HAP-1 (cell line): ENCODE measurements around the gene TUSC2.

Experiments
- DNase-seq, 2 experiments: peaks; one replicate each; pipeline ENCODE4 v3.0.0-alpha.2; 2016 to 2020; ENCODE audit warnings: low spot score in 2 of 2
- H3K27me3 ChIP-seq: fragments of 250-450 bp; sonication (Bioruptor Pico); 2 replicates; pipeline ENCODE4 v1.5.1; 2020; ENCODE audit warnings: low read depth, mild to moderate bottlenecking, moderate library complexity
- H3K36me3 ChIP-seq: fragments of 250-450 bp; sonication (Bioruptor Pico); replicated peaks from 2 replicates; pipeline ENCODE4 v1.5.1; 2020; ENCODE audit warnings: mild to moderate bottlenecking
- H3K4me1 ChIP-seq: fragments of 250-450 bp; sonication (Bioruptor Pico); 2 replicates; pipeline ENCODE4 v1.5.1; 2020; ENCODE audit warnings: mild to moderate bottlenecking
- H3K4me3 ChIP-seq: fragments of 250-450 bp; sonication (Bioruptor Pico); 2 replicates; pipeline ENCODE4 v1.5.1; 2020; ENCODE audit warnings: mild to moderate bottlenecking, moderate library complexity
- H3K9me3 ChIP-seq: fragments of 250-450 bp; sonication (Bioruptor Pico); 2 replicates; pipeline ENCODE4 v1.5.1; 2020; ENCODE audit warnings: mild to moderate bottlenecking, moderate library complexity
- in situ Hi-C: fragments of 300-500 bp; cut with MboI; formaldehyde crosslinking; loops from 3 replicates; pipeline ENCODE4 v1.14.3; 2020; ENCODE audit warnings: low sequenced_read_pairs, inconsistent platforms, mixed read lengths

The TUSC2 gene

DNA sequence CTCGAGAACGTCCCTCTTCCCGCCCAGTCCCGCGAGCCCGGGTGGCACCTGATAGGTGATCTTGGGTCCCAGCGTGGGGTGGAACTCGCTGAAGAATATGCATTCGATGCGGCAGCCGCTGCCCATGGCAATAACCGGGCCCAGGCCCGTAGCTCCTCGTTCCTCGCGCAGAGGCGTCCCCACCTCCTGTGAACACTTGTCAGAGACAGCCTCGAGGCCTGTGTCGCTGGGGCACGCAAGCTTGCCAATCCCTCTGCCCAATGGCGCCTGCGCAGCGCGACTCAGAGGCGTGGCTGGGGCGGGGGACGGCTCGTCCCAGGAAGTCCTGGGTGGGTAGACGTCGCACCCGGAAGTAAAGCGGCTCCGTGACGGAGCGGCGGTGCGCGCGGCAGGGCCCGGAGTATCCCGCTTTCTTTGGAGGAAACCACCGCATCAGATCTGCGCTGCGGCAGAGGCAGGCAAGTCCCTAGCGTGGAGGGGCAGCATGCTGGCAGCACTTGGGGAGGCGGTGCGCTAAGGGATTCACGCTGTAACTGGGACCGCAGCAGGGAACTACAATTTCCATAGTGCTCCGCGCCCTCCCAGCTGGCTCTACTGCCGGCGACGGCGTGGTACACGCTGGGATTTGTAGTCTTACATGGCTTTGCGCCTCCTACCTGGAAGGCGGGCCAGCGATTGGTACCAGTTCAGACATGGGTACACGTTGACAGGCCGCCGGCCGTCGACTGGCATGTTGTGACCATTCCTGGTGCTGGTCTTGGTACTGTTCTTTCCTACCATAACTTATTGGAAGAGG lies 22.7 kb upstream of the TUSC2 start, which contains the start of the genes CYB561D2 and NPRL2:
Gene CYB561D2, plus strand, starts transcription at position 336 of the 796 bp plus-strand sequence. CDS start 572 bp downstream, outside the sequence.
Gene NPRL2, minus strand, starts transcription at position 249 of the 796 bp plus-strand sequence. Its CDS starts 123 bp downstream, at position 126.
- DNase-seq = peak; percentile 89 to 99
- no peaks in the 10 kb centered on the region for H3K9me3 ChIP-seq
- no peaks in the 10 kb centered on the region for H3K27me3 ChIP-seq
- H3K4me1 ChIP-seq = peaks cover 9% of the 10 kb centered on the region
- in situ Hi-C loops = loop anchor here (10.0 kb wide), 1 partner anchor 1034 kb away; the partner anchor contains the start of gene MANF
- peaks cover 45% of the 10 kb centered on the region for H3K36me3 ChIP-seq
- H3K4me3 ChIP-seq = peak within 1 kb of the TSS; percentile 90

DNA sequence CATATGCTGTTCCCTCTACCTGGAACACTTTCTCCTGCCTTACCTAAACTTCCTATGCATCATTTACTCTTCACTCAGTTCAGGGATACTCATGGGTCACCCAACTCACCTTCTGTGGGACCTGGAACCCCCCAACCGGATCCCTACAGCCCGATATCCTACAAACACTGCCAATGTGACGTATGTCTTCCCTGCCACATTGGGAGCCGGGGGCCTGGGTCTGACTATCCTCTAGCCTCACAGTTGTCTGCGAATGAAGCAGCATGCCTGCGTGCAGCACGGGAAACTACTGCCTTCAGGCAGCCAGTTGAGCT lies 22.1 kb upstream of the TUSC2 start:
- Histone ChIP-seq H3K4me3 (peak overlapping the region; percentile 90), H3K36me3 (peaks cover 39% of the 10 kb centered on the region), H3K4me1 (peaks cover 9% of the 10 kb centered on the region), H3K9me3 (no peaks in the 10 kb centered on the region), H3K27me3 (no peaks in the 10 kb centered on the region)
- DNase-seq = no peak
- in situ Hi-C loops = loop anchor here (10.0 kb wide), 1 partner anchor 1035 kb away; the partner anchor contains the start of gene MANF

DNA sequence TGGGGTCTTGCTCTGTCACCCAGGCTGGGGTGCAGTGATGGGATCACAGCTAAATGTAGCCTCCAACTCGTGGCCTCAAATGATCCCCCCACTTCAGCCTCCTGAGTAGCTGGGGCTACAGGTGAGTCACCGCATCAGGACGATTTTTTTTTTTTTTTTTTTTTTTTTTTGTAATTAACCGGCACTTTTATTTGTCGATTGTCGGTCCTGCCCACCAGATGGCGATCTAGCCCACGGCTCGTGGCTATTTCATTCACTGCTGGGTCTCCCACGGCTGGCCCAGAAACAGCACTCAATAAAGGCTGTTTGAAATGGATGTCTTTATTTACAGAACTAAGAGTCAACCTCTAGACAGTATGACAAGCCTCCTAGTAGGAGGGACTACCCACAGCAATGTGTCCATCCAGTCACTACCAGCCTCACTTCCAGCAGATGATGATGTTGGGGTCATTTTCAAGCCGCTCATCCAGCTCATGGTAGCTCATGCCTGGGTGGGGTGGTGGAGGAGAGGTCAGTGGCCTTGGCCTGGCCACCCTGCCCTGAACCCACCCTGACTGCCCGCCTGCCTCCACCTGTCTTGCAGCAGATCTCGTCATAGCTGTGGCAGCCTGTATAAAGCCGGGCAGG lies 19.3 kb upstream of the TUSC2 start:
- in situ Hi-C loops = loop anchor here (5.0 kb wide), 1 partner anchor 200 kb away; no protein-coding TSS in a partner anchor
- Histone ChIP-seq H3K9me3 (no peaks in the 10 kb centered on the region), H3K4me3 (no peak overlapping the region), H3K4me1 (peaks cover 9% of the 10 kb centered on the region), H3K27me3 (no peaks in the 10 kb centered on the region), H3K36me3 (peaks cover 21% of the 10 kb centered on the region)
- peak; percentile 57 to 83 for DNase-seq

- in situ Hi-C loops = loop anchor here (5.0 kb wide), 1 partner anchor 202 kb away; no protein-coding TSS in a partner anchor
- Histone ChIP-seq H3K27me3 (no peaks in the 10 kb centered on the region), H3K4me3 (no peak within 1 kb of the TSS), H3K4me1 (peaks cover 9% of the 10 kb centered on the region), H3K36me3 (peaks cover 18% of the 10 kb centered on the region), H3K9me3 (no peaks in the 10 kb centered on the region)
- no peak for DNase-seq
Observed at GRCh38 chr3:50345586-50346234, 17.7 kb upstream of the TUSC2 start, which contains the start of gene ZMYND10. ZMYND10 (minus strand) TSS chr3:50345732; CDS start chr3:50345579, 153 bp downstream.

DNA sequence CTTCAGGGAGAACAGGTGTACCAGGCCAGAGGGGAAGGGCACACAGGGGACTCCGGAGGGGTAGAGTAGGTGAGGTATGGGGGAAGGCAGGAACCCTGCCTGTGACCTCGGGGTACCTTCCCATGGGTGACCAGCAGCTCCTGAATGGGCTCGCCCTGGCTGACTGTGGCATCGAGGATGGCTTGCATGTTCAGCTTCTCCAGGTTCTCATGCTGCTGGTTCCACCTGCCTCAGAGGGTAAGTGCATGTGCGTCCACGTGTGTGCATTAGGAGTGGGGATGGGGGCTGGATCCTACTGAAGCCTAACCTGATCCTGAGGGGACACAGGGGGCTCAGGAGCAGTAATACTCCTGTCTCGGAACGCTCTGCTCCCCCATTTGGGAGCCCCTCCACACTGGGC lies 17.0 kb upstream of the TUSC2 start:
- Histone ChIP-seq H3K36me3 (peaks cover 18% of the 10 kb centered on the region), H3K4me3 (no peak overlapping the region), H3K27me3 (no peaks in the 10 kb centered on the region), H3K4me1 (peaks cover 3% of the 10 kb centered on the region), H3K9me3 (no peaks in the 10 kb centered on the region)
- DNase-seq = peak in 1 of 2 experiments; percentile 7
- in situ Hi-C loops = loop anchor here (5.0 kb wide), 1 partner anchor 202 kb away; no protein-coding TSS in a partner anchor

DNA sequence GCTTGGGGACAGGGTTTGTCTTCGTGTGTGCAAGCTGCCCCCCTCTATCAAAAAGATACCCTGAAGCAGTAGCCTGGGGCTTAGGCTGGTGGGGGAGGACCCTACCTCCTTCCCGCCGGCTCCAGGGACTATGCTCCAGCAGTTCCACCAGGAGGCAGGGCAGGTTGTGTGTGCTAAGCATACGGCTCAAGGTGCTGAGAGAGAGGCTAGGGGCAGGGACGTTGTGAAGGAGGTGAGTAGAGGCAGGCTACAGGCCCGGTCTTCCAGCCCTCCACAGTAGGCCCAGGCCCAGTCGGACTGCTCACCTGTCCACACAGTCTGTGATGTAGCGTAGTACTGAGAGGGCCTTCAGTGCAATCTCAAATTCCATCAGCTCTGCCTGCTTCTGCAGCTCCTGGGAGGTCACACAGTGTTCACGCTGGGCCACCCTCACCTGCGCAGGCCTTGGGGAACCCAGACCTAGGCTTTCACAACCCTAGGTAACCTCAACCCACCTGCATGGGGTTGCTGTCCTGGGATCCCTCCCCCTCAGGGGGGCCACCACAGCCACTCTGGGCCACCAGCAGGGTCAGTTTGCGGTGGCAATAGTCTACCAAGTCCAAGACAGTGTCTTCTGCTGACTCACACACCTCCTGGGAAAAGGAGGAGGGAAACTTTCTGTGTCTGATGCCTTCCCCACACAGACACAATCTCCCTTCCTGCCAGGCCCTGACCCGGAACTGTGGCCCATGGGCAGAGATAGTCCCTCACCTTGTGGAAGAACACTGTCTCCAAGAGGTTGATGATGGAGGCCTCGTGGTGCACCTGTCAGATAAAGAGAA lies 15.0 kb upstream of the TUSC2 start:
- H3K27me3 ChIP-seq = no peaks in the 10 kb centered on the region

DNA sequence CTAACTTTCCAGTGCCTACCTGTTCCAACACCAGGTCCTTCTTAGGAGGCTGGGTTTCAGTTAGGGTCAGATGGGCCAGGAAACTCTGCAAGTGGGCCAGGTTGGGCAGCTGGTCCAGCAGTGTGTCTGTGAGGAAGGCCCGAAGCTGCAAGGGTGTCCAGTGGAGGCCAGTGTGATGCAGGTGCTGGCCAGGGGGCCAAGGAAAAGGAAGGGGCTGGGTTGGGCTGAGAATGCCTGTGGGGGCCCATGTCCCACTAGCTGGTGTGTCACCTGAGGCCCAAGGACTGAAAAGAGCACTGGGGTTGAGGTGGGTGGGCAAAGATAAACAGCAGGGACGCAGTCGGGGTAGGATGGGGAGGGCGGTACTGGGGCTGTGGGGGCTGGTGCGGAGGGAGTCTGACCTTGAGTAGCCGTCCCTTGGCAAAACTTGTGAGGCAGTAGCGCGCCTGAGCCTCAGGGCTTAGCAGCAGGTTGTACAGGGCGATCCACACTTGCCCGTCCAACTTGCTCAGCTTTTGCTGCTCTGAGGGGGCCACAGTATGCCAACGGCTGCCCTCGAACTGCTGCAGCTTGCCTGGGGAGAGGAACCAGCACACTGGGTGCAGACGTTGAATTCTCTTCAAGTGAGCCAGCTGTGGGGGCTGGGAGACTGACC lies 14.1 kb upstream of the TUSC2 start:
- Histone ChIP-seq H3K9me3 (no peaks in the 10 kb centered on the region), H3K4me1 (peaks cover 13% of the 10 kb centered on the region), H3K36me3 (no peaks in the 10 kb centered on the region), H3K4me3 (no peak overlapping the region), H3K27me3 (no peaks in the 10 kb centered on the region)
- in situ Hi-C loops = no loop called here
- no peak for DNase-seq

More for the DNA sequence above, 15.0 kb upstream of the TUSC2 start:
- Histone ChIP-seq H3K9me3 (no peaks in the 10 kb centered on the region), H3K36me3 (peaks cover 7% of the 10 kb centered on the region), H3K4me3 (no peak overlapping the region), H3K4me1 (peaks cover 9% of the 10 kb centered on the region)
- DNase-seq = peak in 1 of 2 experiments; percentile 19
- in situ Hi-C loops = no loop called here

- no peaks in the 10 kb centered on the region for H3K9me3 ChIP-seq
- H3K36me3 ChIP-seq = peaks cover 5% of the 10 kb centered on the region; the same call in 1 of the 2 replicates
- in situ Hi-C loops = no loop called here
- peaks cover 13% of the 10 kb centered on the region for H3K4me1 ChIP-seq
- H3K27me3 ChIP-seq = no peaks in the 10 kb centered on the region
- H3K4me3 ChIP-seq = no peak overlapping the region
- peak in 1 of 2 experiments; percentile 6 for DNase-seq
Observed at GRCh38 chr3:50341537-50341936, 13.5 kb upstream of the TUSC2 start.

- Histone ChIP-seq H3K4me3 (no peak within 1 kb of the TSS; the same call in 1 of the 2 replicates), H3K4me1 (peaks cover 16% of the 10 kb centered on the region), H3K9me3 (no peaks in the 10 kb centered on the region), H3K27me3 (no peaks in the 10 kb centered on the region), H3K36me3 (peaks cover 11% of the 10 kb centered on the region; the same call in 1 of the 2 replicates)
- DNase-seq = peak in 1 of 2 experiments; percentile 31
- in situ Hi-C loops = no loop called here
Observed at GRCh38 chr3:50340448-50341329, 12.7 kb upstream of the TUSC2 start, which contains the start of gene RASSF1. RASSF1 (minus strand) TSS chr3:50340836; CDS start chr3:50340805, 31 bp downstream.

- Histone ChIP-seq H3K9me3 (no peaks in the 10 kb centered on the region), H3K27me3 (no peaks in the 10 kb centered on the region), H3K36me3 (peaks cover 11% of the 10 kb centered on the region; the same call in 1 of the 2 replicates), H3K4me3 (no peak overlapping the region; the same call in 1 of the 2 replicates), H3K4me1 (peaks cover 22% of the 10 kb centered on the region)
- no peak for DNase-seq
- in situ Hi-C loops = no loop called here
Observed at GRCh38 chr3:50340147-50340447, 12.1 kb upstream of the TUSC2 start.

DNA sequence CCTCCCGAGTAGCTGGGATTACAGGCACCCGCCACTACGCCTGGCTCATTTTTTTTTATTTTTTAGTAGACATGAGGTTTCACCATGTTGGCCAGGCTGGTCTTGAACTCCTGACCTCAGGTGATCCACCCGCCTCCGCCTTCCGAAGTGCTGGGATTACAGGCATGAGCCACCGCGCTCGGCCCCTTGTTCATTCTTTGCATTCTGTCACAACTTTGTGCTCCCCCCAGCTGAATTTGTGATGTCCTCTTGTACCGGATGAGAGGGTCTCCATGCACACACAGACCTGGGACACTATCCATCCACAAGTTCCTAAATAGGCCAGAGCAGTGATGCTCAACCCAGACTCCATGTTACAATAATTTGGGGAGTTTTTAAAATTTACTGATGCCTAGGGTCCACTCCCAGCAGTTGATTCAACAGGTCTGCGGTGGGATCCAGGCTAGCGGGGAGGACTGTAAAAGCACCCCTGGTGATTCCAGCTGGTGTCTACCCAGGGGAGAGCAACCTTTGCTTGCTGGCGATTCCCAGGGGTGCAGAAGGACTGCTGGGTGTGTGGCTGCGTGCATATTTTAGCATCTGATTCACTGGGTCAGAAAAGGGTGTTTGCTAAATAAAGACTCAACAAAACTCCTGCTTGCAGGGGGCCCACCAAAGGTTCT lies 11.6 kb upstream of the TUSC2 start:
- in situ Hi-C loops = no loop called here
- Histone ChIP-seq H3K9me3 (no peaks in the 10 kb centered on the region), H3K4me1 (peaks cover 24% of the 10 kb centered on the region), H3K36me3 (peaks cover 12% of the 10 kb centered on the region; the same call in 1 of the 2 replicates), H3K4me3 (no peak overlapping the region; the same call in 1 of the 2 replicates), H3K27me3 (no peaks in the 10 kb centered on the region)
- DNase-seq = no peak
